MM.1S (cell line): ENCODE measurements around the gene PDX1.

Experiments used
- CTCF ChIP-seq: fragments of 300-600 bp; sonication (generic); IDR thresholded peaks from 2 replicates; pipeline ENCODE4 v1.5.1; 2016; ENCODE audit warnings: antibody characterized with exemption, low read length, mixed read lengths
- EZH2 ChIP-seq: fragments of 300-600 bp; sonication (generic); optimal IDR thresholded peaks from 2 replicates; pipeline ENCODE3; 2017; ENCODE audit warnings: low read depth, mild to moderate bottlenecking, antibody characterized with exemption, low read length, mixed read lengths
- EZH2phosphoT487 ChIP-seq: fragments of 300-600 bp; sonication (generic); IDR thresholded peaks from 2 replicates; pipeline ENCODE4 v1.6.1; 2018; ENCODE audit warnings: antibody characterized with exemption, low read length

GRCh38 chr13:27926644-27927434, 7.0 kb downstream of the PDX1 start:
- TF ChIP-seq CTCF (no peak), EZH2phosphoT487 (no peak), EZH2 (no peak)
